Activated T-cell treated with anti-CD3 and anti-CD28 coated beads for 4 hours (primary cell): ENCODE measurements around the gene OR2T4.

Experiments used
- DNase-seq: peaks from one replicate; pipeline ENCODE4 v3.0.0-alpha.2; 2020

The OR2T4 gene, protein sequence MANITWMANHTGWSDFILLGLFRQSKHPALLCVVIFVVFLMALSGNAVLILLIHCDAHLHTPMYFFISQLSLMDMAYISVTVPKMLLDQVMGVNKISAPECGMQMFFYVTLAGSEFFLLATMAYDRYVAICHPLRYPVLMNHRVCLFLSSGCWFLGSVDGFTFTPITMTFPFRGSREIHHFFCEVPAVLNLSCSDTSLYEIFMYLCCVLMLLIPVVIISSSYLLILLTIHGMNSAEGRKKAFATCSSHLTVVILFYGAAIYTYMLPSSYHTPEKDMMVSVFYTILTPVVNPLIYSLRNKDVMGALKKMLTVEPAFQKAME

DNA sequence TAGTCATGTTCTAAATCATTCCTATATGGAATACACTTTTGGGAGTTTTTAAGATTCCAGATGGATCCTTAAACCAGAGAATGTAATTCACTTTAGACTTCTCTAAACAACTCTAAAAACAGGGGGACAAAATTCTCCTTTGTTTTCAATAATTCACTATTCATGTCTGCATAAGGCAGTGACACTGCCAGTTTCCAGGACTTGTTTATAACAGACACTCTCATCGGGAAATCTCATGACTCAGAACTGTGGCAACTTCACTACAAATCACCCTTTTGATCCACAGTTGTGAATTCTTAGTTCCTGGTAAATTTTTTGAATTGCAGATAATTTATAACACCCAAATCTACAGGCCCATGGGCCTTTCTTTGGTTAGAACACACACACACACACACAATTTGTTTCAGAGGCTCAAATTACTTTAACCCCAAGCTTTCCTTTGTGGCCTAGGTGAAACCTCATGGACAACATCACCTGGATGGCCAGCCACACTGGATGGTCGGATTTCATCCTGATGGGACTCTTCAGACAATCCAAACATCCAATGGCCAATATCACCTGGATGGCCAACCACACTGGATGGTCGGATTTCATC lies at the start of gene OR2T4:
OR2T4 (plus strand) TSS at position 545 of the 595 bp plus-strand sequence; CDS start at position 545, 0 bp downstream.
- no peak for DNase-seq

DNA sequence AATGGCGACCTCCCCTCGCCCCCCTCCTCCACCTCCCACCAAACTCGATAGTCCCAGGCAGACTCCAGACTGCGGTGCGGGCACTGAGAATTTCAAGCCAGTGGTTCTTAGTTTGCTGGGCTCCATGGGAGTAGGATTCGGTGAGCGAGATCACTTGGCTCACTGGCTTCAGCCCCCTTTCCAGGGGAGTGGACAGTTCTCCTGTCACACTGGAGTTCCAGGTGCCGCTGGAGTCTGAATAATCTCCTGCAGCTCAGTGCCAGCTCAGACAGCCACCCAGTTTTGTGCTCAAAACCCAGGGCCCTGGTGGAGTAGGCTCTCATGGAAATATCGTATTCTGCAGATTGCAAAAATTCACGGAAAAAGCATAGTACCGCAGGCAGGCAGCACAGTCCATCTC lies 44.7 kb upstream of the OR2T4 start:
- no peak for DNase-seq

DNA sequence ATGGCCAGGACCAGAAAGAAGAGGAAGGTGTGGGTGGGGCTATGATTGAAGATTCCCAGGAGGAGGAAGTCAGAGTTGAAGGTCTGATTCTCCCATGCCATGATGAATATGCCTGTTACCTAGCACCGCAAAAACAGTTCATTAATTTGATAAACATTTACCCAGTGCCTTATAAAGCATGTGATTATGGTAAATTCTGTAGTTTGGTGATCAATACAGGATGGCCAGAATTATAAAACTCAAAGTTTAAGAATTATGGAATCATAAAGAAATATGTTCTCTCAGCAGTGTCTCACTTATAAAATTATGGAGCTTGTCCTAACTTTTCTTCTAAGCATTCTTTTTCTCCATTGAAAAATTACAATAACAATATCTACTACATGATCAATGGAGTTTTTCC lies 37.0 kb upstream of the OR2T4 start, which contains the start of gene OR2M7:
OR2M7 (minus strand) TSS at position 101 of the 400 bp plus-strand sequence; CDS start at position 101, 0 bp downstream.
- DNase-seq, result no peak

DNA sequence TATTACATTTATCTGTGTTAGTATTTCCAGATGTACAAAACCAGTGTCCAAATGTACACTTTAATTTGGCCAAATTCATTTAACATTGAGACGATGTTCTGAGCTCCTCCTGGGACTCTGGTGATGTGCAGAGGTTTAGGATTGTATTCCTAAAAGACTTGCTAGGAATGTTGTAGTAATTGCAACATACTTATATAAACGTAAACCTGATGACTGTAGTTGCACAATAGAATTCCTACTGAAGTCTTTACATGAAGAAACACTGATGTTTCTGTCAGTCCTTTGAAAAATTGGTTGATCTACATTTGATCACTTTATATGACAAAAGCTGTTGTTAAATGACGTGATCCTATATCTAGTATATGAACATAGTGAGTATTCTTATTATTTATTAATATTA lies 18.0 kb upstream of the OR2T4 start:
- no peak for DNase-seq

DNA sequence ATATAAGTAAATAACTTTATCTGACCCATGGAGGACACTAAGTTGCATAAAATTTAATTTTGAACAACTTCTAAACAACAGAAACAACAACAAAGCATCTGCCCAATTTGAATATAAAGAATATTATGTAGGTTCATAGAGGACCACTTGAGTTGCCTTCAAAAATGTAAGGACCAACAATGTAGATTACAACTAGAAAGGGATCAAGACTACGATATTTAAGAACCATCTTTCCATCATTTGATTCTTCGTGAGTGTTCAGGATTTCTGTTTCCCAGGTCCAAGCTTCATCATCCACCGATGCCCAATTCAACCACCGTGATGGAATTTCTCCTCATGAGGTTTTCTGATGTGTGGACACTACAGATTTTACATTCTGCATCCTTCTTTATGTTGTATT lies 13.0 kb upstream of the OR2T4 start, which contains the start of gene OR14C36:
OR14C36 (plus strand) TSS at position 301 of the 400 bp plus-strand sequence; CDS start at position 301, 0 bp downstream.
- DNase-seq, result no peak

DNA sequence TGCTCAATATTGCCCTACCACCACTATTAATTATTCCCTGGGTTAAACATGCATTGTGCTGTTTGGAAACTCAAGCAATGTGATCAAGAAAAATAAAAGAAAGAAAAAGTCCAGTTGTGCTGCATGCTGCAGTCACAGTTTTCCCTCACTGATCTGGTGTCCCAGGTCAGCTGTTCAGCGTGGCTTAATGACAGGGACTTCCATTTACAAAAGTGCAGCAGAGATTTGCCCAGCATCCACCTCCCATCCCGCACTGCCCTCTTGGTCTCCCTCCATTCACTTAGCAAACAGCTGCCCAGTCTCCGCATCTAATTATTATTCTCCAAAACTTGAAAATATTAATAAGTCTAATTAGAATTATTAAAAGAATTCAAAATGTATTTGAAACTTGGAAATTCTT lies 2.0 kb upstream of the OR2T4 start:
- no peak for DNase-seq

DNA sequence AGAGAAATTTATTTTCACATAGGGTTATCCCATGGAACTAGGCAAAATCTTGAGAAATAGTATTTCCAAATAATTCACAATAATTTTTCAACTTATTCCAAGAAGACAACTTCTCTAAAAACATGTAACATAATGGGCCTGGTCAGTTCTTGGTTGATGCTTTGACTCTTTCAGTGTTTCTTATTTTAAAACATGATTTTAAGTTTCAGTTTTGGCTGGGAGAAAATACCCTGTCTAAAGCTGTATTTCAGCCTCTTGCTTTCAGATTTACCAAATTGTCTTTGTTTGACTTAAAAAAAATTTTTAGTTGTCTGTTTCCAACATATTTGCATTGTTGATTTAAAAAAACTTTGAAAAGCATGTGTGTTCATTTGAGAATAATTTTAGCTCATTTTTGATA lies 5.1 kb downstream of the OR2T4 start:
- no peak for DNase-seq

DNA sequence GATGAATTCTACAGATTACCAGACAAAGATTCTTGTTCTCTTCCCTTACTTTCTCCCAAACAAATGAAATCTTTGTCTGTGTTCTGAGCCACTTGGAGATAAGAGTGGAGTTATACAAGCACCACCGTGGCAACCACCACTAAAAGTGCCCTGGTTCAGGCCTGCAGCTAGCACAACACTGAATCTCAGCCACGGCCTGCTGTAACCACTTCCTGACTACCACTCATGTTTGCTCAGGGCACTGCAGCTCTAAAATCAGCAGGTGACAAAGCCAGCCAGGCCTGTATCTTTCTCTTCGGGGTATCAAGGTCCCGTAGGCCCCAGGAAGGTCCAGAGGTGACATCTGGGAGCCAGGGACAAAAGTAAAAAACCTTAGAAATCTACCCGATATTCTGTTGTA lies 10.9 kb downstream of the OR2T4 start:
- no peak for DNase-seq

DNA sequence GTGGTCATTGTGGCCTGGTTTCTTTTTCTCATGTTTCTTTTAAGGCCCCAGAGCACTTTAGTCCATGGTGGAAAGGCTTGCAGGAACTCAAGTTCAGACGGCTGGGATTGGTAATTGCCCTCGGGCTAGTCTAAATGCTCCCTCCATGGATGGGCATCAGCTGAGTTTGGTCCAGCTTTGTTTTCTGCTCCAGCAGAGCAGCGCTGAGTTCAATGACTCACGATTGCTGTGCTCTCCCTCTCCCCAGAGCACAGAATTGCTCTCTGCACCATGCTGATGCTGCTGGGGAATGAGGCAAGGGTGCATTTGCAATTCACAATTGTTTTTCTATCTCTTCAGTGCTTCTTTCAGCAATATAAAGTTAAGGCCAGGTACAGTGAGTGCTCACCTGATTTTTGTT lies 12.3 kb downstream of the OR2T4 start:
- DNase-seq, result no peak

DNA sequence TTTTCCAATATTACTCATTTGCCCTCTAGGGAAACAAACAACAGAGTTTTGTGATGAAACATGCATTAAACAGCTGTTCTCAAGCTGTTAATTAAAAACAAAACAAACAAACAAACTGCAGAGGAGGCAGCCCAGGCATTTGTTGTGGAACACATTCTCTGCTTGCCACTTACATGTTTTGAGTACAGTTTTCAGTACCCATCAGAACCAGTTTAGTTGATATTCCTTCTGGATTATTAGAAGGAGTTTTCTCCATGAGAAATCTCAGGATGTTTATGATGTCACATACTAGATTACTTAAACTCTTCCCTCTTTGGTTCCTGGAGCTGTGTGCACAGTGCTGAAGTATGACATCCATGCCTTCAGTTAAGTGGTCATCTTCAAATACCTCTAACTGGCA lies 14.0 kb downstream of the OR2T4 start, which contains the start of gene OR2T6:
OR2T6 (plus strand) TSS at position 301 of the 400 bp plus-strand sequence. CDS start 11,863 bp downstream, outside the sequence.
- DNase-seq, result no peak

DNA sequence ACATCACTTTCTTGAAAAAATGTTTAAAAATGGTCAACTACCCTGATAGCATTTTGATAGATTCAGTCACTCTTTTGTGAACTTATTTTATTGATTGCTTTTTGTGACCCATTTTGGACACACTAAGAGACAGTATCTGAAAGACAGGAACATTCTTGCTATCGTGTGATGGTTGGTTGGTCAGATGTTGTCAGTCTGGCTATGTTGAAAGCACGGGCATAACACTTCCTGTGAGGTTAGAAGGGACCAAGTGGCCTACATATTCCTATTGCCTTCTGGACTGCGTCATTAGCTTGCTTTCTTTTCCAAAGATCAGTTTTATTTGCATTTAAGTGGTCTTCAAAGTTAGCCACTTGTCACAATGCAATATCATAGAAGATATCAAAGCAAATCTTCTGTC lies 15.5 kb downstream of the OR2T4 start:
- no peak for DNase-seq

DNA sequence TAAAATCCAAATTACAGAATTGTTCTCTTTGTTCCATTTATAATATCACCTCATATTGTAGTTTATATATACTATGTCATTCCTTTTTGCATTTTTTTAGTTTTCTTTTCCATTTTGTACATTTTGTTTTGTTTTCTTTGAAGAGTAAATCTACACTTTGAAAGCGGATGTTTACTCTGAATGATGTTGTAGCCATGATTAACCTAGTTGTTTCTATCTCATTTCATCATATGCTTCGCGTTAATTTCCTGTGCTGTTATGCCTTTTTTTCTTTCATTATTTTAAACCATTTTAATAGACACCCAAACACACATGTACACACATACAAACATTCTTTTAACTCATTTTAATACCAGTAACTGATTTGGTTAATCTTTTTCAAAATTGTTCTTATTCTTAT lies 19.4 kb downstream of the OR2T4 start:
- DNase-seq, result no peak

DNA sequence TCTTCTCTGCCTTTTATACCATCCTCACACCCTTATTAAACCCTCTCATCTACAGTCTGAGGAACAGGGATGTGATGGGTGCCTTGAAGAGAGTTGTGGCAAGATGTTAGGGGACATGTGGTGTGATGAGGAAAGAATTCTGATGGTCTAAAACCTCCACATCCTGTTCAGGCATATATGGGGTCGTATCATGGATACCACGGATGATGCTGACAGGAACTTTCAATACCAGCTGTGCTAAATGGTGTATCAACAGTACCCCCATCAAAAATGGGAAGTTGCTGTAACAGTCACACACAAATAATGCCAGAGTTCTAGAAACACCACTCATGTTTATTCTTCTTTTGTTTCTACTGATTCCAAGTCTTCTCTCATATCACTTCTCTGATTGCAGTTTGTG lies 27.0 kb downstream of the OR2T4 start:
- DNase-seq, result no peak

DNA sequence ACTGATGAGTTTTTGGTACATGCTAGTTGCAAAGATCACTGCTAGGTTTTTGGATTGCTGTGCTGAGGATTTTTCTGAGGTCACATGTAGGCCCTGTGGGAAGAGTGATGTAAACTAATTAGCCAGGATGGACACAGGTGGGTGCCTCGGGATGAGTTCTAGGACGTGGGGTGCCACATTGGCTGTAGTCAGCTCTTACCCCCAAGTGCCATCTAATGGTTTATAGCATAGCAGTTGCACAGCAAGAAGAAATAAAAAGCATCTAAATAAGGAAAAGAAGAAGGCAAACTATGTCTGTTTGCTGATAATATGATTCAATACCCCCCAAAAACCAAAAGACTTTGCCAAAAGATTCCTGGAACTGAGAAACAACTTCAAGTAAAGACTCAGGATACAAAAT lies 31.6 kb downstream of the OR2T4 start:
- no peak for DNase-seq

DNA sequence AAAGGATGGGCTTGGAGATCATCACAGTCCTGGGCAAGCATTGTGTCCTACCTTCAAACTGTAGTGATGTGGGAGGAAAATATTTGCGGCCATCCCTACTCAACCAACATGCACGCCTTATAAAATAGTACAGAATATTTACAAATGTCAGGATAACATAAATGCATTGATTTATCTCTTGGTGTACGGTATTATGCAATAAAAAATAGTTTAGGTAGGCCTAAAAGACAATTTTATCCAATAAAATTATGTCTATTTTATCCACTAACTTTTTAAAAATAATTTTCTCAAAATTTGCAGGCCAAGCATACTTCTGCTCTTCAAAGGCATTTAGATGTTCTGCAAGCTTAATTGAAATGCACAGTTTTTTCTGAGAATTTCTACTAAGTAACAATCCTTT lies 41.3 kb downstream of the OR2T4 start, which contains the start of gene OR2T1:
OR2T1 (plus strand) TSS at position 301 of the 400 bp plus-strand sequence. CDS start 3,100 bp downstream, outside the sequence.
- no peak for DNase-seq

DNA sequence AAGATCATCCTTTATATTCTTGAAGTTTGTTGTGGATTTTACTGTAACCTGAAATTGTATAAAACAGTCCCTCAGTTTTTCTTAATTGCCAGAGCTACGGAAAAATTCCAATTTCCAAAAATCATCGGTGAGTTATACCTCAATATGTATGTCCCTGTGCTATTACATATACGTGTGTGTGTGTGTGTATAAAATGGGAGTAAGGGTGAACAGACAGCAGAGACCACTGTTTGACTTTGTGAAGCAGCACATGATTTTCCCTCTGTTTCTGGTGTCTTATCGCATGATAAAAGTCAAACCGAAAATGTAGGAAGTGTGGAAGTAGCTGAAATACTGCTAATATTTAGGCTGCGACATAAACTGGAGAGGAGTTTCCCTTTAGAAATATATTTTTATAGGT lies 42.6 kb downstream of the OR2T4 start:
- no peak for DNase-seq

DNA sequence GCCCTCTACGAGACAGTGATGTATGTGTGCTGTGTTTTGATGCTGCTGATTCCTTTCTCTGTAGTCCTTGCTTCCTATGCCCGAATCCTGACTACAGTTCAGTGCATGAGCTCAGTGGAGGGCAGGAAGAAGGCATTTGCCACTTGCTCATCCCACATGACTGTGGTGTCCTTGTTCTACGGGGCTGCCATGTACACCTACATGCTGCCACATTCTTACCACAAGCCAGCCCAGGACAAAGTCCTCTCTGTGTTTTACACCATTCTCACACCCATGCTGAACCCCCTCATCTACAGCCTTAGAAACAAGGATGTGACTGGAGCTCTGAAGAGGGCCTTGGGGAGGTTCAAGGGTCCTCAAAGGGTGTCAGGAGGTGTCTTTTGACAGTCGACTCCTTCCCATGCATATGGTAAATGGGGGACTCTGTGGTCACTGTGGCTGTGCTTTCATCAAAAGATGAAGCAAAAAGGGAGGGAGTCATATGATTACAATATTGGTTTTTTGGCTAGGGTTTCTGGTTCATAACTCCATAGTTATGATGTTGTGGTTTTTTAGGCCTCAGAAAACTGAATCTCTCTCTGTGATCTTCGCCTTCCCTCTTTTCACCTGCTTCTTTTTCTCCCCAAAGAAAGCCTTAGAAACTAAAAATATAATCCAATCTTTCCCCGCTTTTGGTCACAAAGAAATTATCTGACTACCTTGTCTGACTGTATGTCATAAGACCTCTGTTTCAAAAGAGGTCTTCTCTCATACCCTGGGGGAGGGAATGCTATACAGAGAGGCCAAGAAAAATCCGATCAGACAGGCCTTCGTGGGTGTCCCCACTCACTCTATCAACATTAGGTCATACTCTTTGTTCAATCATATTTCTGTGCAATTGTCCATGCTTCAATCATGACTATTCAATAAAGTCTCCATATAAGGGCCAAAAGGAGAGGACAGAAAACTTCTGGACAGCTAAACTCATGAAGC lies 45.5 kb downstream of the OR2T4 start:
- no peak for DNase-seq
